T-helper 22 cell (primary cell): ENCODE measurements around the gene COL25A1.
"Not testable (repeated sequence)": the region's sequence is repeated elsewhere in the genome, so short reads cannot be mapped to it uniquely, and the experiment has no call there.

Experiments used
- DNase-seq: peaks from one replicate; pipeline ENCODE4 v3.0.0-alpha.2; 2020; ENCODE audit warnings: low read depth

Gene COL25A1

DNA sequence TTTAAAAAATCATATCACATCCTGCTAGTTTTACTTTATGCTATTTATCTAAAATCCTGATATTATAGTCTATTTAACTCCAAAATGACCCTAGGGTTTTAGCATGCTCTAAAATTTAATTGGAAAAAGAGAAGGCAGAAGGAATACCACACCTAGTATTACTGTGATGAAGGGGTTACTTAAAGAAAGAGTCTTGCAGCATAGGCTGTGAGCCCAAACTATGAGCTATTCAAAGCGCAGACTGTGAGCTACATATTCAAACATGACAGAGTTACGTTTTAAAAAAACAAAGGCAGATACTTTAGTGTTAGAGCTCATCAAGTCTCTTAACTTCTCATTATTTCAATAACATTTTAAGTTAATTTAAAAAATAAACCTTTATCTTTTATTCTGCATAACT, 291.9 kb downstream of the COL25A1 start:
- no peak for DNase-seq

DNA sequence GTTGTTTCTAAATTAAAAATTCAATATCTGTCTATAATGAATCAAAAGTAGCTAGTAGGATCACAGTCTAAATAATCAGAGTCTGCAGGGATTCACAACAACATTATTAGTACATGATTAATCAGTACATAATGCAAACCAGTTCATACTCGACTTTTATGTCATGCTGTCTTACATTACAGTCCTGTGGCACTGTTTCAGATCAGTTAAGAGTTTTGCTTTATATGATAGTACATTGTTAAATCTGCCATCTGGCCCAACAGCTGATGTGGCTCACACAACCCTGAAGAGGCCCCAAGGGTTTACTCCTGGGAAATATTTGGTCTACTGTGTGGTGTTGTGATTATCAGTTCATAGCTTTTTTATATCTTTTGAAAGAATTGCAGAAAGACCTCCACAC, 292.5 kb downstream of the COL25A1 start:
- DNase-seq, result no peak

DNA sequence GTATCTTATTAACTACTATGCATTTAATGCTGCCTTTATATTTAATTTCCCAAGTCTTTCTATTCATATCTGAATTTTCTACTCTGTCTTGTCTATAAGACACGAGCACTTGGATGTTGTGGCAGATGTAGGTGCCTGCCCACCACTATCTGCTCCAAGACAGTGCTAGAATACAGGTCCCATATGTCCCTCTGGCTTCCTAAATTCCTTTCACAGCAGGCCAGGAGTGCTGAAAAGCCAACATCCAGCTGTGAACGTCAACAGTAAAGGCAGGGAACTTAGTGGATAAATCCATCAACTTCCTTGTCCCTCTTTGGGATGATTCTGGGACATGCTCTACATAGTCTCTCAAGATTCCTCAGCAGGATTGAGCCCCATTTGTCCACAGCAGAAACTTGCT, 294.5 kb downstream of the COL25A1 start:
- no peak for DNase-seq

DNA sequence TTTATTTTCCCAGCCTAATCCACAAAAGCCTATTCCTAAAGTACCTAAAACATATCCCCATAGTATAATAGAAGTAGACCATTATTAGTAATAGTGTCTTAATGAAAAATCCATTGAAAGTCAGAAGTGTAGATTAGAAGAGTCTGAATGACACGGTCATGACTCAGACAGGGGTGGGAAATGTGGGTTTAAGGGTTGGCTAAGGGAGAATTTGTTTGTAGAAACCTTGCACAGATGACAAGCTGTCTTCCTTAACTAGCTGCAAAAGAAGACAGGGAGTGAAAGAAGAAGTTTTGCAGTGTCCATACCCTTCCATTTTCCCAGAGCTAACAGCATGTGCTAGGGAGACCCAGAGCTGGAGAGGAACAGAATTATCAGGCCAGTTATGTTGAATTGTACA, 296.9 kb downstream of the COL25A1 start:
- DNase-seq, result no peak

DNA sequence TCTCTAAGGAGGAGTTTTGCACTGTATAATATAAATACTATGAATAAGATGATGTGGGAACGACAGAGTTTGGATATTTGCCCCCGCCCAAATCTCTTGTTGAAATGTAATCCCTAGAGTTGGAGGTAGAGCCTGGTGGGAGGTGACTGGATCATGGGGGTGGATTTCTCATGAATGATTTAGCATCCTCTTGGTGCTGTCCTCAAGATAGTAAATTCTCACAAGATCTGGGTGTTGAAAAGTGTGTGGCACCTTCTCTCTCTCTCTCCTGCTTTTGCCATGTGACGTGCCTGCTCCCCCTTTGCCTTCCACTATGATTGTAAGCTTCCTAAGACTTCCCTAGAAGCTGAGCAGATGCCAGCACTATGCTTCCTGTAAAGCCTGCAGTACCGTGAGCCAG, 298.0 kb downstream of the COL25A1 start:
- no peak for DNase-seq

DNA sequence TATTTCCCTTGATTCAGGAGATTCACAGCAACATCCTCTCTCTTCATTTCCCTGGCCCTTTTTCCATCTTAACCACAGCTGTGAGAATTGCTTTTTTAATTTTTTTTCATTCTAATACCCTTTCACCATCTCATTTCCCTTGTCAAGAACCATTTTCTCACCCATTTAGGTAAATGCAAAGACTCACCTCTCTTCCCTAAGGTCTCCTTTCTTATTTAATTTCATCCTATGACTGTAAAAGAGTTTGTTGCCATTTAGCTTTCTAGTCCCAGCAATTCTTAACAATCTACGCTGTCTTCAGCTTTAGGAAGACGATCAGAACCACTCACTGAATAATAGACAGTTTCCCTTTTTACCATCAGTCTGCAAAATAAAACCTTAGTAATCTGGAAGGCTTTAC, 298.5 kb downstream of the COL25A1 start:
- no peak for DNase-seq

DNA sequence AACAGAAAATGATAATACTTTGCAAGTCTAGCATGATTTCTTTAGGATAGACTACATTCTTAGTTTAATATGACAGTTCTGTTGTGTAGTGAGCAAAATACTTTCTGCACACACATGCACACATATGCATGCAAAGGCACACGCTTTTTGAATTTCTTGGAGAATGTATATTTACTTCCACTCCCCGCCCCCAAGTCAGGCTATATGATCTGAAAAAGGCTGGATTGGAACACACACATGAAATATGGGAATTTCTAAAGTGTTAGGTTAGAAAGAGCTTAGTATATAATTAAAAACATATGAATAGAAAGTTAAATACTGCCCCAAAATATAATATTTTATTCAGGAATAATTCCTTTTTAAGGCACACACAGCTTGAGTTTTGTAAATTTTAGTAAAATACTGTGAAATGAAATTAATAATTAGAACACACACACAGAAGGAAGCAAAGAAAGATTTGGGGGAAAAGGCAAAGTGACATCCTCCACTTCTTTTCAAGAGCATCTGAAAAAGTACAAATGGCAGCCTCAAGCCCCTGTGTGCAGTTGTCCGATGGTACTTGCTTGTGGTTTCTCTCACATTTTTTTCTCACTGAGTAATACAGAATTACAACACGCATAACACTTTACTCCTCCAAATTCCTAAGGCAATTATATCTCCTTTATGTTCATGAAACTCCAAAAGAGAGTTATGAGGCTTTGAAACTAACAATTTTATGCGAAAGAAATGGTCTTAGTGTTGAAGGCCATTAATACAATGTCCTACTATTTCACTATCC, 310.7 kb downstream of the COL25A1 start:
- no peak for DNase-seq

DNA sequence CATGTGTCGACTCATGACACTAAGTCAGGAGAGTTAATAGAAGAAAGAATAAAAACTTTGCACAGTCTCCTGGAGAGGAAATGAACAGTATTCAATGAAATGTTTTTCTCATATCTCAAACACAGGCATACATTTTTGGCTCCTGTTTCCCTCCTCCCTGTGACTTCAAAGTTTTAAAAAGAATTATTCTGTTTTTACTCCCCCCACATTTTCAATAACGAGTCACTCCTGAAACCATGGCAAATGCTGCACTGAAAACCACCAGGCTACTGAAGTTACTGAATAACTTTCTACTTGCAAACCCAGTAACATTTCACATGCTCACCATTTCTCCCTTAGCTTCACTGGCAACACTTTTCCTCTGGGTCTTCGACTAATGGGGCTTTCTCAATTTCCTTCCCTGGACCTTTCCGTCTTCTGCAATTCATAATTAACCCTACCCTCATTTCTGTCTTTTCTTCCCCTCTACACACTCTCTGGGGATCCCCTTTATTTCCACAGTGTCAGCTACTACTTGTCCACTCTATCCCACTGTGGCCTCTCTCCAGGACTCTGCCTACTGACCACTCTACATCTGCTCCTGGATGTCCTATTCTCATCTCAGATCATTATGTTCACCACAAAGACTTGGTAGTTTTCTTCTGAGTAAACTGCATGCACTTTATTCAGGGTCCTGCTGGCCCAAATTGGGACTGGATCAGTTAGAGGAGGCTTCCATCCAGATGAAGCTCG, 313.8 kb downstream of the COL25A1 start:
- DNase-seq, result no peak

DNA sequence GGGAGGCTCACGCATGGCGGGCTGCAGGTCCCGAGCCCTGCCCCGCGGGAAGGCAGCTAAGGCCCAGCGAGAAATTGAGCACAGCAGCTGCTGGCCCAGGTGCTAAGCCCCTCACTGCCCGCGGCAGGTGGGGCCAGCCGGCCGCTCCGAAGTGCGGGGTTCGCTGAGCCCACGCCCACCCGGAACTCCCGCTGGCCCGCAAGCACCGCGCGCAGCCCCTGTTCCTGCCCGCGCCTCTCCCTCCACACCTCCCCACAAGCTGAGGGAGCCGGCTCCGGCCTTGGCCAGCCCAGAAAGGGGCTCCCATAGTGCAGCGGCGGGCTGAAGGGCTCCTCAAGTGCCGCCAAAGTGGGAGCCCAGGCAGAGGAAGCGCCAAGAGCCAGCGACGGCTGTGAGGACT, 318.0 kb downstream of the COL25A1 start:
- not testable (repeated sequence) for DNase-seq

DNA sequence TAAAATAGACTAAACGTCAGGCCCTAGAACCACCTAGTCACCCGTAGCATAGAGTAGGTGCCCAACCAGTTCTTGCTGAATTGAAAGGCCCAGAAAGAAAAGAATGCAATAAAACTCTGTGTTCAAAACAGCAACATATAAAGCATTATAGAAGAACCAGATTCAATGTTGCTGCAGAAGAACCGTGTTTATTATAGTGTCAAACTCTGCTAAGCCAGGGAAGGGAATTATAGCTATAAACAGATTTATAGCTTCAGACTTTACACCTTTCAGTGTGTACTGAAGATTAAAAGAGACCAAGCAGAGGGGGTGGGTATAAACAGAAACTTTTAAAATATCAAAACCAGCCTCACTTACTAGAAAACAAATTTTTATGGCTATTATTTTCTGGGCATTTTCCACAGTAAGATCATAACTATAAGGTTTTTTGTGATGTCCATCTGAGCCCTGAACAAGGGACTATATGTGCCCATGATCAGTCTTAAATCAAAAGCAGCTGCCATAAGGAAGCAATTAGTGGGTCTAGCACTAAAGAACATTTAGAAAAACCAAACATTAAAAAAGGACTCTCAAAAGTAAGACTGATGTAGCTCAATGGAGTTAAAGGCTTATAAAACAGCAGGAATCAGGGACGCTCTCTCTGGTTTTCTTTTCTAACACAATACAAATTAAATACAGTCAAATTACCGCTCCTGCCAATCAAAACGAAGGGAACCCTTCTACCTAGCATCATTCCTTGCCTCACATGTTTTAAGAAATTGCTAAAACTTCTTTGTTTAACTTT, 319.9 kb downstream of the COL25A1 start:
- no peak for DNase-seq

DNA sequence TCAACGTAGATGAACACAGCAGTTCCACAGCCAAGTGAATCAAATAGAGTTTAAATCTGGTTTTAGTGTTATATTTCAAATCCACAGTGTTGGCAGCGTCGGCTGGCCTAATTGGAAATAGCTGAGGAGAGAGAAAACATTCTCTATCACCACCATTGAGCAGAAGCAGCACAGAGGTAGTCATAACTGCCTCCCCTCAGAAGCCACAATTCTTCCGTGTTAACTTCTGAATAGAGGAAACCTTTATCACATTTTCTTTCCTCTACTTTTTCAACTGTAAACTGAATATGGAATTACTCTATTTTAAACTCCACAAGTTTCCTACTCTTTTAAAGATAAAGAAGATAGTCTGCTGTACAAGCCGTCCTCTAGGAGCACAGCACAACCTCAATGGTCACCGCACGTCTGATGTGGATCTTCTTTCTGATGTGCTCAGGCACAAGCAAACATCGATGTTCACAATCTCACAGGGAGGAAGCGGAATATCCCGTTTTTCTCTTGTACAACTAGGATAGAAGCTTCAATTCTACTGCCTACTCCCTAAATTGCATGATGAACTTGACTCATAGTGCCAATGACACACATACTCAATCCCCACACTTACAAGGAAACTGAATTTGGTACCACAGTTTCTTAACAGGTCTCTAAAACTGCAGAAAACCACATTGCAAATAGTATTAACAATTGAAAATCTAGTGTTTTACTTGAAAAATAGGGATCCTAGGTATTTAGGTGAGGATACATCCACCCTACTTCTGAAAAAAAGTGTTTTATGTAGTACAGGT, 321.8 kb downstream of the COL25A1 start:
- DNase-seq, result no peak

DNA sequence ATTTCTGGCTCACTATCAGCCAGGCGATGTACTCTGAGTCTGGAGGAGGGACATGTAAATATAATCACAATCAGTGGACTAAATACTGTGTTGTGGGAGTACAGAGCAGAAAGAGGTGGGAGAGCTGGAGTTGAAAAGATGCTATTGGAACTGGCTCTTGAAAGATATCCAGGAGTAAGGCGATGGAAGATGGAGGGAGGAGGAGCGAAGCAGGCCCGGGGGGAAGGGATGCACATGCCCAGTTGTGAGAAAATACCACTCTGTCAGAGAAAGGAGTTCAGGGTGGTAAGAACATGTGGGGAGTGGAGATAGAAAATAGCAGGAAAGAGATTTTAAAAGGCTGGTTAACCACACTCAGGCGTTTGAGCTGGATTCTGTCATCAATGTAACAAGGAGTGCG, 322.7 kb downstream of the COL25A1 start:
- DNase-seq, result no peak

DNA sequence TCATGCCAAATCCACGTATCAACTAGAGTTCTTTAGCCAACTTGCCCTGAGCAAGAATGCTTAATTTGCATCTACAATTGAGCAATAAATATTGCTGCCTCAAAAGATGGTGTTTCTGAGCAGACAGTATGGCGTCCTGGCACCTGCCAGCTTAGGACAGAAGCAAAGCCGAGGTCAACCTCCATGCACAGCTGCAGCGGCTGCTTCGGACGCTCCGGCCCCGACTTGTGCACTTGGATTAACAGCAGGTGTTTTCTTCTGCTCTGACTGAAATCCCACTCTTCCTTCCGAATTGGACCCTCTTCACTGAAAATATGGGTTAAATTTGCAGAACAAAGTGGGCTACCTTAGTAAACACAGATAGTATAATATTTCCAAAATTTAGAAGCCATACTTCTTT, 324.4 kb downstream of the COL25A1 start:
- no peak for DNase-seq

DNA sequence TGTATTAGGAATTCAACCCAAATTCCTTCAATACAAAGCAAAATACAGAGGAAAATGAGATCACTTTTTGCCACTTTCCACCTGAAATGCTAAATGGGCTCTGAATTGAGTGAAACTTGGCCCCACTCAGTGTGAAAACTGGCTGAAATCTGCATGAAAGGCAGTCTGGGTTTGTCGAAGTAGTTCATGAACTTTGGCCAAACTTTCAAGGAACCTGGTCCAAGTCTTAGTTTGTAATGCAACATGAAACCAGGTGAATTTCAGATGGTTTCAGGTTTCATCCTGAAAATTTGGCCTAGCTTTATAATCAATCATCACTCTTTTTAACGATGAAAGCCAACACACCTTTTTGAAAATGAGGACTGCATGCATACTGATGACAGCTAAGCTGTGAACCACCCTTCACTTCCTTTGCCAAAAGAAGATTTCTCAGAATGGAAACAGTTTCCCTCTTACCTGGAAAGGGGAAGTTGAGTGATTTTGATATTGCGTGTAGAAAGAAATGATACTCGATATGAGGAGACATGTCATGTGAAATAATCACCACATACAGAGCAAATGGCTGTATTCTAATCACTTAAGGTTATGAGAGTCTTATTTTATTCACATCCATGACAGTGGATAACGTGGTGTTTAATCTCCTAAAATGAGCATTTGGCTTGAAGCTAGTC, 329.7 kb downstream of the COL25A1 start:
- no peak for DNase-seq

DNA sequence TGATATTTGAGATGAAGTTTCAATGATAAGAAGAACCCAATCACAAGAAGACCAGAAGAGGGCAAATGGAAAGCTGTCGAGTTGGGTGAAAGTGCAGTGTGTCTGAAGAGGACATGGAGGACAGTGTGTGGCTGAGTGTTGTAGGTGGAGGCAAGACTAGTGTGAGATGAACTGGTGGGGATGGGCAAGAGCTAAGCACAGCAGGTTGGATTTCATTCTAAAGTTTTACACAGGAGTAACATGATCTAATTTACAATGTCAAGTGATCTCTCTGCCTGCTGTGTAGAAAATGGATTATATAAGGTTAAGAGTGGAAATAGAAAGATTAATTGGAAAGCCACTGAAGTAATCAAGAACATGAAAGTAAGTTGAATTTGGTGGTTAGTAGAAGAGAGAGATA, 331.0 kb downstream of the COL25A1 start:
- no peak for DNase-seq

DNA sequence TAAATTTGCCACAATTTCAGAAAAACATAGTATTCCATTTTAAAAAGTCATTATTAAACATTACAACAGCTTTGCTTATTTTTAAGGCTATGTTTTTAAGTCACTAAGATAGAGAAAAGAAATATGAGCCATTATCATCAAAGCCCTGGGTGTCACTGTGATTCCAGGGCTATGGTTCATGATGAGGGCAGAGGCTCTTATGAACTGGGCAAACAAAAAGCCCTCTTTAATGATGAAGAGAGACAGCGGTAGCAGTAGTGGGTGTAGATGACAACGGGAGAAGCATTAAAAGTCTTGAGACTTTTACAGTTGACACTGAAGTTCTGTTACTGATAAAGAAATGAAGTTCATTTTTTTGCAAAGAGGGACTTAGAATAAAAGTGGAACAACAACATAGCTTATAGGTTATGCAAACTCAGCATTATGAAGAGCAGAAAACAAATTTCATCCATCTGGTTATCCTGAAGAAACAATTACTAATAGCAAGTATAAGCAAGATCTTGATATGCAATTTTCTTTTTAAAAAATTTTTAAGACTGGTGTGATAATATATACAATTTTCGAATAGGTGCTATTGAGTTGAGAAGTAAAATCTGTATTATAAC, 336.9 kb downstream of the COL25A1 start:
- DNase-seq, result no peak

DNA sequence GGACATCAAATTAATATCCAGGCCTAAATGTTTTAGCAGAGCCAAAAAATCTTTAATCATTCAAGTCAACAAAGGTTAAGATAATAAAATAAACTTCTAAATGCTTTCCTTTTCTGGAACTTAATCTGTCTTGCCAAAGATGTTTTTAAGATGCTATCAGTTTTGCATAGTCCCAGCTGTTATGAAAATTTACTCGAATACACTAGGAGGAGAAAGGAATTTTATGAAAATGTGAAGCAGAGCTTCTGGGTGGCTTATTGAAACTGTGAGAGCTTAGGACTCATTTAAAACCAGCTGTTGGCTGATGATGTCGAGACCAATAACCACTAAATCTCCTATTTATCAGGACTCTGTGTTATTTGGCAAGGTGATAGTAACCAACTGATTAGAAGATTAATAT, 337.4 kb downstream of the COL25A1 start:
- no peak for DNase-seq

DNA sequence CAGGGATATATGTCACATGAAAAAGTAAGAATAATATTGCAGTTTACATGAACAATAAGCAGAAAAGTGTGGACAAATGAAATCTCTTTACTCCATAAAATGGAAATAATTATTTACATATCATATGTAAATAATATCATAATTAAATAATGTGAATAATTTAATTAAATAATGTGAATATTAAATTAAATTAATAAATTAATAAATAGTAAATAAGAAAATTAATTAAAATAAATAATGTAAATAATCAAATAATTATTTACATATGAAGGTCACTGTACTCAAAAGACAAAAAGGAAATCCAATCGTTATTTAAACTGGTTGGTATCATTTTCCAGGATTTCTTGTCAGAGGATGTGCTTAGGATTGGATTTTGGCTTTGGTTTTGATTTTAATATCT, 338.5 kb downstream of the COL25A1 start:
- DNase-seq, result no peak

DNA sequence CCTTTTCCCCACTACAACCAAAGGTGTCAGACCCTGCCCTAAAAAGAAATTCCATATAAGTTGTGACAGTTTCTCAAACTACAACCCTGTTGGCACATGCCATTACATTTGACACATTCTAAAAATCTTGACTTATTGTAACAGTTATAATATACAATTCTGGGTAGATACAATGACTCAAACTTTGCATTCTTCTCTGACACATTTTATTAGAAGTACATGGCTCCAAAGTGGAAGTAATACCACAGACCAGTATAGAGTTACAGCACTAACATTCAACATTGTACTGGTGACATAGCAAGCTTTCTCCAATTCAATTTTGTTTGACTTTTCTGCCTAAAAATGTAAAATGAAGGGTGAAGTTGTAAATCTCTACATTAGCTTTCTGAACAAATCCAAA, 343.0 kb downstream of the COL25A1 start:
- no peak for DNase-seq

DNA sequence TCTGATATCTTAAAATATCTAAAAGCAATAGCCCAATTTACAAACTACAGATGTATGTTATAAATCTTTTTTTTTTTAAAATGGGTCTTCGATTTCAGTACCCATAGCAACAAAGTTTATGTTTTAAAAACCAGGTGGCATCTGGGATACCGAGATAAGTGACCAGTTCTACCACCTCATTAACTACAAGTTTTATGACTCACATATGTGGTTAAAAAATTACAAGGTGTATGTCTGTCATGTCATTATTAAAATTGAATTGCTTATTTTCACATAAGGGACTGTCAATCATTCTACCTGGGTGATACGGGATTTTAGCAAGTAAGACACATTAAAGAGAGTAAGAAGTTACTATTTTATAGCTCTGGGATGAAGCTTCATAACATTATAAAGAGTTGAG, 347.6 kb downstream of the COL25A1 start:
- no peak for DNase-seq

DNA sequence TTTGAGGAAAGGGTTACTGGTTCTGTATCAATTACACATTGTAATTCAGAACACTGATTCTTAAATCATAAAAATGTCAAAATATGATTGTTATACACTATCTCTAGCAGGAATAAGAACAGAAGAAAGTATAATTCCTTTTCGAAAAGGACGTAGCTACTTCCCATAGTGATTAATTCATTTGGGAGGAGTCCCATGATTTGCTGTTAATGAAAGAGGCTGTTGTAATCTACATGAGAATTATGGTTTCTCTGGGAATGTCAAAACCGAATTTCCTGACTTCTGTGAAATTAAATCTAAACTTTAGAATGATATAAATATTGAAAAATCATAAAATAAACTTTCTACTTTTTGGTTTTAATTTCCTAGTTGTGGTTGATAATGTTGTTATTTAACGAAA, 348.5 kb downstream of the COL25A1 start:
- DNase-seq, result no peak
